GM18907 (cell line): Measurements from ENCODE around the gene PCDHA5.
"Not testable (repeated sequence)": the region's sequence is repeated elsewhere in the genome, so short reads cannot be mapped to it uniquely, and the experiment has no call there.

Experiments used
- ATAC-seq: cut with Tn5 transposase; IDR thresholded peaks from one replicate; pipeline ENCODE4 v1.9.1; 2021; ENCODE audit warnings: mild to moderate bottlenecking, moderate library complexity; ENCODE audit not compliant: unreplicated experiment

Gene PCDHA5

GRCh38 chr5:140821375-140822280 lies at the start of gene PCDHA5:
Gene PCDHA5, plus strand, starts transcription at chr5:140821613.
- ATAC-seq: no peak

DNA sequence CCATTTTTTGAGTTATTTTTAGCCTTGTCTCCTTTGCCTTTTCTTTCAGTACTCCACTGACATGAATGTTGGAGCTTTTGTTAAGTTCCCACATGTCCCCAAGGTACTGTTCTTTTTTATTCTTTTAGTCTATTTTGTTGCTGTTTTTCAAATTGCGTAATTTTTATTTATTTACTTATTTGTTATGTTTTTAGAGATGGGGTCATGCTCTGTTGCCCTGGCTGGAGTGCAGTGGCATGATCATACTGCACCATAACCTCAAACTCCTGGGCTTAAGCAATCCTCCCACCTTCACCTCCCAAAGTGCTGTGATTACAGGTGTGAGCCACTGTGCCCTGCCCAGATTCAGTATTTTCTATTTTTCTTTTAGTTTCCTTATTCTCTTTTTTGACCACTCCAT lies 40.9 kb upstream of the PCDHA5 start:
- no peak for ATAC-seq

GRCh38 chr5:140785905-140786686 lies 35.3 kb upstream of the PCDHA5 start, which contains the start of gene PCDHA1:
Gene PCDHA1, plus strand, starts transcription at chr5:140786140.
- ATAC-seq: no peak

- not testable (repeated sequence) for ATAC-seq
These were observed 34.0 kb upstream of the PCDHA5 start for GRCh38 chr5:140787422-140787821.

DNA sequence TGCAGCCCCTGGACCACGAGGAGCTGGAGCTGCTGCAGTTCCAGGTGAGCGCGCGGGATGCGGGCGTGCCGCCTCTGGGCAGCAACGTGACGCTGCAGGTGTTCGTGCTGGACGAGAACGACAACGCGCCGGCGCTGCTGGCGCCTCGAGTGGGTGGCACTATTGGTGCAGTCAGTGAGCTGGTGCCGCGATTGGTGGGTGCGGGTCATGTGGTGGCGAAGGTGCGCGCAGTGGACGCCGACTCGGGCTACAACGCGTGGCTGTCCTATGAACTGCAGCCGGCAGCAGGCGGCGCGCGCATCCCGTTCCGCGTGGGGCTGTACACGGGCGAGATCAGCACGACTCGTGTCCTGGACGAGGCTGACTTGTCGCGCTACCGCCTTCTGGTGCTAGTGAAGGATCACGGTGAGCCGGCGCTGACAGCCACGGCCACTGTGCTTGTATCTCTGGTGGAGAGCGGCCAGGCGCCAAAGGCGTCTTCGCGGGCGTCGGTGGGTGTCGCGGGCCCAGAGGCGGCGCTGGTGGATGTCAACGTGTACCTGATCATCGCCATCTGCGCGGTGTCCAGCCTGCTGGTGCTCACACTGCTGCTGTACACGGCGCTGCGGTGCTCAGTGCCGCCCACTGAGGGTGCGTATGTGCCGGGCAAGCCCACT lies 33.4 kb upstream of the PCDHA5 start:
- ATAC-seq: not testable (repeated sequence)

- no peak for ATAC-seq
These were observed 30.3 kb upstream of the PCDHA5 start for GRCh38 chr5:140791089-140791488.

DNA sequence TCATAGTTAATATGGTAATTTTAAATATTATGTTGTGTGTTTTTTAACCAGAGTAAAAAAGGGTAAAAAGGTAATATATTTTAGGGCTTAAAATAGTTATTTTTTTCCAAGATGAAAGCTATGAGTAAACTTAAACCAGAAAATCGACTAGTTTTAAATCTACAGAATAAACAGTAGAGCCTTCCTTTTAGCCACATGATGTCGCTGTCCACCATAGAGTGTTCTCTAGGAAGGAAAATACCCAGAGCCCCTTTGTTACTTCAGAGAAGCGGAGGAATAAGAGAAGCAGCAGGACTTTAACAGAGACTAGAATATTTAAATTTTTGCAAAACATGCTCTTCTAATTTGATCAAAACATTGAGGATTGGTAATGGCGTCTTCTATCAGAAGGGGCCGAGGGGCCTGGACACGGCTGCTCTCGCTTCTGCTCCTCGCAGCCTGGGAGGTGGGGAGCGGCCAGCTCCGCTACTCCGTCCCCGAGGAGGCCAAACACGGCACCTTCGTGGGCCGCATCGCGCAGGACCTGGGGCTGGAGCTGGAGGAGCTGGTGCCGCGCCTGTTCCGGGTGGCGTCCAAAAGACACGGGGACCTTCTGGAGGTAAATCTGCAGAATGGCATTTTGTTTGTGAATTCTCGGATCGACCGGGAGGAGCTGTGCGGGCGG lies 26.7 kb upstream of the PCDHA5 start, which contains the start of gene PCDHA2:
PCDHA2 (plus strand) TSS at position 258 of the 664 bp plus-strand sequence.
- ATAC-seq: no peak

GRCh38 chr5:140795259-140795641 lies 26.2 kb upstream of the PCDHA5 start:
- ATAC-seq: no peak

GRCh38 chr5:140796072-140796717 lies 25.2 kb upstream of the PCDHA5 start:
- not testable (repeated sequence) for ATAC-seq

- no peak for ATAC-seq
These were observed 24.7 kb upstream of the PCDHA5 start for GRCh38 chr5:140796718-140797095.

DNA sequence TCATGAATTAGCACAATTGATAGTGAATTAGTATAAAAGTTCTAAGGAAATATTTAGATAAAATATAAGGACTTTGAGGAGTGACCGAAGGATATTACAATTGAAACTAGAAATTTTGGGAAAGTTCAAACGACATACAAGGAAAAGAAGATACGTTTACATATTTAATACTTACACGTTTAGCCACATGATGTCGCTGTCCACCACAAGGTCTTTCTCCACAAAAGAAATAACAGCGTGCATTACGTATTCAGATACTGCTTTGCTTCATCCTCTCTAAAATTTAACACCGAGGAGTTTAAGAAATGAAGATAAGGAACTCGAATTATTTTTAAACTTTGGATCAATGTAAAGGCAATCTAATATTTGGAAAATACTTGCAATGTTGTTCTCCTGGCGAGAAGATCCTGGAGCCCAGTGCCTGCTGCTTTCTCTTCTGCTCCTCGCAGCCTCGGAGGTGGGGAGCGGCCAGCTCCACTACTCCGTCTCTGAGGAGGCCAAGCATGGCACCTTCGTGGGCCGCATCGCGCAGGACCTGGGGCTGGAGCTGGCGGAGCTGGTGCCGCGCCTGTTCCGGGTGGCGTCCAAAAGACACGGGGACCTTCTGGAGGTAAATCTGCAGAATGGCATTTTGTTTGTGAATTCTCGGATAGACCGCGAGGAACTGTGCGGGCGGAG lies 20.5 kb upstream of the PCDHA5 start, which contains the start of gene PCDHA3:
PCDHA3 (plus strand) TSS at position 242 of the 678 bp plus-strand sequence.
- no peak for ATAC-seq

GRCh38 chr5:140801494-140801841 lies 19.9 kb upstream of the PCDHA5 start:
- no peak for ATAC-seq

GRCh38 chr5:140802381-140802780 lies 19.0 kb upstream of the PCDHA5 start:
- not testable (repeated sequence) for ATAC-seq

DNA sequence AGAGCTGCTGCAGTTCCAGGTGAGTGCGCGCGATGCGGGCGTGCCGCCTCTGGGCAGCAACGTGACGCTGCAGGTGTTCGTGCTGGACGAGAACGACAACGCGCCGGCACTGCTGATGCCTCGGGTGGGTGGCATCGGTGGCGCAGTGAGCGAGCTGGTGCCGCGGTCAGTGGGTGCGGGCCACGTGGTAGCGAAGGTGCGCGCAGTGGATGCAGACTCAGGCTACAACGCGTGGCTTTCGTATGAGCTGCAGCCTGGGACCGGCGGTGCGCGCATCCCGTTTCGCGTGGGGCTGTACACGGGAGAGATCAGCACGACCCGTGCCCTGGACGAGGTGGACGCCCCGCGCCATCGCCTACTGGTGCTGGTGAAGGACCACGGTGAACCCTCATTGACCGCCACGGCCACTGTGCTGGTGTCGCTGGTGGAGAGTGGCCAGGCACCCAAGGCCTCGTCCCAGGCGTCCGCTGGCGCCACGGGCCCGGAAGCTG lies 18.6 kb upstream of the PCDHA5 start:
- no peak for ATAC-seq

GRCh38 chr5:140806834-140807775 lies 14.3 kb upstream of the PCDHA5 start, which contains the start of gene PCDHA4:
Gene PCDHA4, plus strand, starts transcription at chr5:140807068.
- ATAC-seq: no peak

DNA sequence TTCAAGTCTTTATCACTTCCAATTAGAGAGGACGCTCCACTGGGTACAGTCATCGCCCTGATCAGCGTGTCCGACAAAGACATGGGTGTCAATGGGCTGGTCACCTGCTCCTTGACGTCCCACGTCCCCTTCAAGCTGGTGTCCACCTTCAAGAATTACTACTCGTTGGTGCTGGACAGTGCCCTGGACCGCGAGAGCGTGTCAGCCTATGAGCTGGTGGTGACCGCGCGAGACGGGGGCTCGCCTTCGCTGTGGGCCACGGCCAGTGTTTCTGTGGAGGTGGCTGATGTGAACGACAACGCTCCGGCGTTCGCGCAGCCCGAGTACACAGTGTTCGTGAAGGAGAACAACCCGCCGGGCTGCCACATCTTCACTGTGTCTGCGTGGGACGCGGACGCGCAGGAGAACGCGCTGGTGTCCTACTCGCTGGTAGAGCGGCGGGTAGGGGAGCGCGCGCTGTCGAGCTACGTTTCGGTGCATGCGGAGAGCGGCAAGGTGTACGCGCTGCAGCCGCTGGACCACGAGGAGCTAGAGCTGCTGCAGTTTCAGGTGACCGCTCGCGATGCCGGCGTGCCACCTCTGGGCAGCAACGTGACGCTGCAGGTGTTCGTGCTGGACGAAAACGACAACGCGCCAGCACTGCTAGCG lies 13.0 kb upstream of the PCDHA5 start:
- not testable (repeated sequence) for ATAC-seq

DNA sequence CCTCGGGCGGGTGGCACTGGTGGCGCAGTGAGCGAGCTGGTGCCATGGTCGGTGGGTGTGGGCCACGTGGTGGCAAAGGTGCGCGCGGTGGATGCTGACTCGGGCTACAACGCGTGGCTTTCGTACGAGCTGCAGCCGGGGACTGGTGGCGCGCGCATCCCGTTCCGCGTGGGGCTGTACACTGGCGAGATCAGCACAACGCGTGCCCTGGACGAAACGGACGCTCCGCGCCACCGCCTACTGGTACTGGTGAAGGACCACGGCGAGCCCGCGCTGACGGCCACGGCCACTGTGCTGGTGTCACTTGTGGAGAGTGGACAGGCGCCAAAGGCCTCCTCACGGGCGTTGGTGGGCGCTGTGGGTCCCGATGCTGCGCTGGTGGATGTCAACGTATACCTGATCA lies 12.5 kb upstream of the PCDHA5 start:
- no peak for ATAC-seq

DNA sequence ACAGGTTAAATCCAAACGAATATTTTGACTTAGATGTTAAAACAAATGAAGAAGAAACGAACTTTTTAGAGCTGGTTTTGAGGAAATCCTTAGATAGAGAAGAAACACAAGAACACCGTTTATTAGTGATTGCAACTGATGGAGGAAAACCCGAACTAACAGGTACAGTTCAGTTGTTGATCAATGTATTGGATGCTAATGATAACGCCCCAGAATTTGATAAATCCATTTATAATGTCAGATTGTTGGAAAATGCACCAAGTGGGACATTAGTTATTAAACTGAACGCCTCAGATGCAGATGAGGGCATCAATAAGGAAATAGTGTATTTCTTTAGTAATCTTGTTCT lies 842 bp downstream of the PCDHA5 start:
- ATAC-seq: no peak
